HG03175 (cell line): ENCODE measurements around the gene PTGDR2.

Source experiments
- ATAC-seq: cut with Tn5 transposase; IDR thresholded peaks from one replicate; pipeline ENCODE4 v1.9.1; 2021; ENCODE audit warnings: mild to moderate bottlenecking, moderate library complexity; ENCODE audit not compliant: unreplicated experiment

PTGDR2 gene

DNA sequence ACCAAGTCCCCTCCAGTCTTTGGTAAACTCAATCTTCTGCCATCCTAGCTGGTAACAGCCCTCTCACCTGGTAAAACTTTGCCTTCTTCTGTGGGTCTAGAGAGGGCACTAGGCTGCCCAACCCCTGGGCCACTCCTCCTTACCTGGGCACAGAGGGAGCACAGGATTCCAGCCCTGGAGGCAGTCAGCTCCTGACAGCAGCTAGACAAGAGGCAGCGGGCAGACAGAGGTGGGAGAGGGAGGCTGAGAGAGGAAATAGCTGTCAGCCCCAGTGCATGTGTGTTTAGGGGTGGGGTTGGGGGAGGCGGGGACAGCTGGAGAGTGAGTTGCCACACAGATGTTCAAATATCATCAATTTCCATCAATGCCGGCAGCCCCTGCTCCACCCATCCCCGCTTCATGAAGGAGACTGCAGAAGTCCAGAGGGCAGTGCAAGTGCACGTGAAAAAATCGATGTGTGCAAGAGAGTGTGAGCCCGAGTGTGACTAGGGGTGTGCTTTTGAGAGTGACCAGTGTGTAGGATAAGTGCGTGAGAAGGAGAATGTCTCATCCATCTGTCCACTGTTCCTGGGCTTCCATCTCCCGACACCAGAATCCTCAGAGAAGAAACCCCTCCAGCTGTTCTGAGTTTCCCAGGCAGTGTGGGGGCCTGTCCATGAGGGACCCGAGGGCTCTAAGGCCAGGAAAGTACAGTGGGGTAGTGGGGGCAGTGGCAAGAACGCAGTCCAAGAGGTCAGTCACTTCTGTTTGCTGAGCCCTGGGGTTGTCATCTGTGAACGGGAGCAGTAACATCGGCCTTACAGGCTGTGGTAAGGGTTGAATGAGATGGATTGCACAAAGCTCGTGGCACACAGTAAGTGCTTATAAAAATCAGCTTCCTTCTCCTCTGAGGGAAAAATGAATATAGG, at the start of gene PTGDR2:
Gene PTGDR2, minus strand, starts transcription at position 225 of the 908 bp plus-strand sequence. CDS start 2,228 bp downstream, outside the sequence.
- no peak for ATAC-seq

DNA sequence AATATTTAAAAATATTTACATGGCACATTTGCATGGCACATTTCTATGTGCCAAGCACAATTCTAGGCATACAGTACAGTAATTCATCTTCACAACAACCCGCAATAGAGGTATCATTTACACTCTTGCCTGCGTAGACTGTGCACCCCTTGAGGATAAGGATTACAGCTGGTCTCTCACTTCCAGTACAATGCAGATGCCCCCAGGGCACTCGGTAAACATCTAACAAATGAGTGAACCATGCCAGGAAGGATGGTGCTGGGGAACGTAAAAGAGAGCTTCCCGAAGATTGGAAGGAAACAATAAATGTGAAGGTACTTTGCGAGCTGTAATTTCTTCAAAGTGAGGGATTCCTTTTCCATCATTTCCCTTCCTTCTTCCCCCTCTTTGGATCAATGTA, 49.3 kb upstream of the PTGDR2 start:
- ATAC-seq: no peak

DNA sequence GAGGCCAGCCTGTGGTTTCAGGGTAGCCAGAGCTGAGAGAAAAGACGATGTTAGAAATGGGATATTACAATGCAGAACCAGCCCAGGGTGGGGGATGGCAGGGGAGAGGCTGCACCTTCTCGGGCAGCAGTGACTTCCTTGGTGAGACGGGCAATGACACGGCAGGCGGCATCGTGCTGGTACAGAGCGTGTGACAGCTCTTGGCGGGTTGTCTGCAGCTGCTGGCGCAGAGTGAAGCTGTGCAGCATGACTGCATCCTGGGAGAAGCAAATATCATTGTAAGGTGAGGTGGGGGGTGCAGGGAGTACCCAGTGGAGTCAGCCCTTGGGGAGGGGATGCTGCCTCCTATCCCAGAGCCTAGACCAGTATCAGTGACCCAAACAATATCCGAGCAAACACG, 46.9 kb upstream of the PTGDR2 start:
- ATAC-seq: no peak

DNA sequence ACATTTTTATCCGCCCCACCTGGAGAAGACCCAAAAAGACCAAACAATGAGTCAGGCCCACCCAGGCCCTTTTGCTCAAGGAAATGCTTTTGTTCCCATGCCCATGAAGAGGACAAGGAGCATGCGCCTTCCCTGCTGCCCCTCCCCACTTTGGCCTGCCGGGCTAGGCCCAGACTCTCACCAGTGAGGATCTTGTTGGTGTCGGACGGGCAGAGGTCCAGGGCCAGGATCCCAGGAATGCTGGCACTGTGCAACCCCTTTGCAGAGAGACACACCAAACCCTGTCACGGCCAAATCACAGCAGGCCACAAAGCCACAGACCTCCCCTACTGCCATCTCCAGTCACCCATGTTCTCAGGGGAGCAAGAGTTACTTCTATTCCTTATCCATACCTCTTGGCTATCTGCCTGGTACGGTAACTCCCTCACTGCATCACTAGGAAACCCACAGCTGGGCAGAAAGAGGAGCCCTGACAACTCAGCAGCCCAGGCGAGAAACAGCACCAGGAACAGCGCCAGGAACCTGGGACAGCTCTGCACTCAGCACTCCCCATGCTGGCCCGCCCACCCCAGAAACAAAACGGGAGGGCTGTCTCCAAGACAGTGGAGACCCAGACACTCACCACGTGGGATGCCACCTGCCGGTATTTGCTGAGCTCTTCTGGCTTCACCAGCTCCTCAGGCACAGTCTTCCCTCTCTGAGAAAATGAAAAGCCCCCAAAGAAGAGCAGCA, 45.1 kb upstream of the PTGDR2 start:
- no peak for ATAC-seq

DNA sequence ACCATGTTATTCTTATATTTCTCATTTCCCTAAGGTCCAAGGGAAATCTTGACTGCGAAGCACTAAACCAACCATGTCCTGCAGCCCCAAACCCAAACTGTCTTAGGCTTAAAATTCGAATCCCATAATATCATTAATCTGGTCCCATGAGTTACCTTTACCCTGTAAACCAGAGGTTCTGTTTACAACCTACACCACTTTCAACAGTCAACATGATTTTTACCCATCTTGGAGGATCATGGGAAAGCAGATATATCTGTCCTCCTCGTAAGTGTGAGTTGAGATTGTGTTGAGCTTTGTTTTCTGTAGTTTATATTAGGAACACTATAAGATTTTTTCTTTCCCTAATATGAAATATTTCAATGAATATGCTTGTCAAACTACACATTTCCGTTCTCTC, 44.2 kb upstream of the PTGDR2 start:
- ATAC-seq: no peak

DNA sequence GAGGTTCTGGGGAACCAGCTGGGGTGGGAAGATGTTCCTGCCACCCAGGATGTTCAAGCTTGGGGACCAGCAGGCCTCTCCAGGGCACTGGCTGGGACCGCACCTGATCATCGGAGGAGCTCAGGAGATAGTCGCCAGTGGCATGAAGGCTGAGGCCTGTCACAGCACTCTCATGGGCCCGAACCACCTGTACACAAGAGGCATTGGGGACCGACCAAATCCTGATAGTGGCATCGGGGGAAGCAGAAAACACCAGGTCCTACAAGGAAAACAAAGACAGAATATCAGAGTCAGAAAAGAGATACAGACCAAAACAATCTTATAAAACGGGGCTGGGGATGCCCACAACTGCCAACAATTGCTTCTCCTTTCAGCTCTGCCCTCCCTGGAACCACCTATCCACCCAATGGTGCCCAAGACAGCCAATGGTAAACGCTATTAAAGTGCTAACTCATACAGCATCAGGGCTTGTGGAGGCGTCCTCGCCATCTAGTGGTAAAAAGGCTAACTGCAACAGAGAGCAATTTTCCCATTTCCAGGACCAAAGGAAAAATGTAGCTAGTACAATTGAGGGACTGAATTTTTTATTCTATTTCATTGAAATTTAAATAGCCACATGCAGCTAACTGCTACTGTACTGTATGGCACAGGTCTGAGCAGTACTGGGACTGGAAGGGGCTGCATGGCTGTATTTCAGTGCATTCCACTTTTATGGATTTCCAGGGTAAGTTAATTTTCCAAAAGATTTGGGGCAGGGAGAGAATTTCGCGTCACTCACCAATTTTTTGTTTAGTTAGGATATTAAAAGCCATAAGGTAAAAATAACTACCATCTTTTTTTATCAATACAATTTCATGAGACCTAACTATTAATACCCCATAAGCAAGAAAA, 43.5 kb upstream of the PTGDR2 start:
- ATAC-seq: peak; percentile 64

DNA sequence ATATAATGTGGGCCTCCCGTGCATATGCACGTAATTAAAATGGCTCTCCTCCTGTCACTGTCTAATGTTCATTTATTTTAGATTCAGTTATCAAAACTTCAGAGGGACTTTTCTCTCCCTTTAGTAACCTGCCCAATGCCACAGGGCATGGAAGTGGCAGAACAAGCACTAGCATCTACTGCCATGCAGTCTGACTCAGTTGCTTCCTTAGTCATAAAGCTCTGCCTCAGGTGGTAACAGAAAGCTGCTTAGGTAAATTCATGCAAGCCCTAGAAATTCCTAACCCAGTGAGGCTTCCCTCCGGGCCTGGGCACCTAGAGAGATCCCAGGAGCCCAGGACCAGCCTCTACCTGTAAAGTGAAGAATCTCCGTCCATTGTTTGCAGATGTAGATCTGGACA, 41.7 kb upstream of the PTGDR2 start:
- ATAC-seq: no peak

DNA sequence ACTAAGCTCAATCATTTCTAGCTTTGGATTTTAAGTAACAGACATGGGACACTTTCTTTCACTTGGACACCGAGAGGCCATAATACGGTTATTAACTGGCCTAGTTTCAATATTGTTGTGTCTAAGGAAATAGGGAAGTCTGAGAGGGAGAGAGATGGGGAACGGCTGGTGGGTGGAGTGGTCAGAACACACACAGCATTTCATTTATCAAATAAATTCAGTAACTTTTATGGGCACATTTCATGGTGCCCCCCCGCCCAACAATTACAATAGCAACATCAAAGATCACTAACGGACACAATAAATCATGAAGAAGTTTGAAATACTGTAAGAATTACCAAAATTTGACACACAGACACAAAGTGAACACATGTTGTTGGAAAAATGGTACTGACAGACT, 39.9 kb upstream of the PTGDR2 start:
- no peak for ATAC-seq

DNA sequence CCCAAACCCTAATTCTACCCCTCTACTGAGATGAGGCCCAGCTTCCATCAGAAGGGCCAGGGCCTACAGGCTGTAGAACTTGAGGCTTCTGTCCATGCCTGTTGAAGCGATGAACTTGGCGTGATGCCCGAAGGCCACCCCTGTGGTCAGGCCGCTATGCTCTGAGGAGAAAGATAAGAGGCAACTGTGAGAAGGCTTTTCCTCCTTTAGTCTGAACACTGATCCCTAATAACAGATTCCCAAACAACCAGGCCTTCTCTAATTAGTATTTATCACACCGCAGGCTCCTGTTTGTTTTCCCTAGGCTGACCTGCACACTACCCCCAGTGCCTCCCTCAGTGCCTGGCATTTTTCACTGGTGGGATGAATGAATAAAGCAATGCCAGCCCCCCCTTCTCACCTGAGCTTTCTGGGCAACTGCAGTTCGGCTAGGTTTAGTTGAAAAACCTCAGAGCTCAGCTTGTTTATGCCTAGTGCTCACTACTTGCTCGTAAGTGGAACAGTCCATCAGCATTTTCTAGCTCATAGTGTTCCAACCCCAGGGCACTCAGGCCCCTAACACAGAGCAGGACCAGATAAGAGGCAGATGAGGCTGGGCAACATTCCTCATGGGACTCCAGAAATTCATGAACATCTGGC, 35.5 kb upstream of the PTGDR2 start:
- no peak for ATAC-seq

DNA sequence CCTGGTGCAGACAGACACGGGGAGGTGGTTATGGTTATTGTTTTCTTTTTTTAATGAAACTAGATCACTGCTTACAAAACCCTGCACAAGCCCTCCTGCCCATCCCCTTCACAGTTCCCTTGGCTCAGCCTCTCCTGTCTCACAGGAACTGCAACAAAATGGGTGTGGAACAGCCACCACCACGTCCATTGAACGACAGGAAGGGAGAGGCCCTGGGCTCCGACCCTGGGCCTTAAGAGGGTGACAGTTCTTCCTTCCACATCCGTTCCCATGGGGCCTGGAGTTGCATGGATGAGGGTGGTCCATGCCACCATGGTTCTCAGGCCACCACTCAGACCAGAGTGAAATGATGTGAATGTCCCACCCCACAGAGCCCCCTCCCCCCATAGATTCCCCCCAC, 34.9 kb upstream of the PTGDR2 start:
- ATAC-seq: no peak

DNA sequence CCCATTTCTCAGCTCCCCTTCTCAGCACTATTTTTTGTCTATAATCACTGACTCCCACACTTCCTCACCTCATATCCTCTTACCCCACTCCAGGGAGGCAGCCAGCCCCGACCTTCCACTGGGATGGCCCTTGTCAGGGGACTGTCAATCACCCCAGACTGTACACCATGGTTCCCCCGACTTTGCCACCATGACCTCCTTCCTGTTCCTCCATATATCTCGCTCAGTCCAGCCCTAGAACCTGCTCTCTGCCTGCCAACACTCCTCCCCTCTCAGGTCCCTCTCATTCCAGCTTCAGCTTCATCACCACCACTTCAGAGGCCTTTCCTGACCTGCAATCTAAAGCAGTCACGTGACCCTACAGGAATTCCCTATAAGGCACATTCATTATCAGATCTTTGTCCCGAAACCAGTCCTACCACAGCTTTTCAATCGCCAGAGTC, 34.1 kb upstream of the PTGDR2 start:
- no peak for ATAC-seq

DNA sequence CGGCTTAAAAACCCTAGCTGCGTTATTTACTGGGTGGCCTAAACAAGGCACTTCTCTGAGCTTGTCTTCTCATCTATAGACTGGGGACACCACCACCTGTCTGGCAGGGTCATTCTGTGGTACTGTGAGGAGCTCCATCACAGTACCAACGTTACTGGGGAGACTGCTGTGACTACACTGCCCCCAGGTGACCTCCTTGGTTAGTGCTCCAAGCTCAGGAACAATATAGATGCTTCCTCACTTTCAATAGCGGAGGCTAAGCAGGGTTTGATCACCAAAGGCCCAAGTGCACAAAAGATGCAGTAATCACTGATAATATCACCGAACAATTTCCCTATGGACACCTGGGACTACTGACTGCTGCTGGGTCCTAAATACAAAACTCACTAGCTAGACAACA, 31.8 kb upstream of the PTGDR2 start:
- ATAC-seq: no peak

DNA sequence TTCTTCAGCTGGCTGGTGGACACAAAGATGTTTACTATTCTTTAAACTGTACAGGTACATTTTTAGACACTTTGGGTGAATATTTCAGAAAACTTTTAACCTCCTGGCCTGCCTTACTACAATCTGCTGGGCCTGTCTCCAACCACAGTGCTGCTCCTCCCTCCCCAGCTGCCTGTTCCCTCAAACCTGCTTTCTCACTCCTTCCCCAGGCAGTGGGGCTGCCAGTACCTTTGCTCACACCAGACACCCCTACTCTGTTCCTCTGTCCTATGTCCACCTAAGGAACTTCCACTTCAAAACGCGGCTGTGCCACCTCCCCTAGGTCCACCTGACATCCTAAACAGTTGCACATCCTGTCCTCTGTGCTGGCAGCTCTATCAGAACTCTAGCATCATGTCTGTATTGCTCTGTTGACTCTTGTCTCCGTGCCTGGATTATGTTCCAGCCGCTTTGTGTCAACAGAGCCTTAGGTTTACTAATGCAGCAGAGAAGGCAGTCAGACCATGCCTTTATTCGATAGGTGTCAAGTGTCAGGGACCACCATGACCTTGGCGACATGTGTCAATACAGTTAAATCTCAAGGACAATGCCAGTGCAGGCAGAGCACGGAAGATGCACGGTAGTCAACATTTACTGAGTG, 25.0 kb upstream of the PTGDR2 start:
- no peak for ATAC-seq

DNA sequence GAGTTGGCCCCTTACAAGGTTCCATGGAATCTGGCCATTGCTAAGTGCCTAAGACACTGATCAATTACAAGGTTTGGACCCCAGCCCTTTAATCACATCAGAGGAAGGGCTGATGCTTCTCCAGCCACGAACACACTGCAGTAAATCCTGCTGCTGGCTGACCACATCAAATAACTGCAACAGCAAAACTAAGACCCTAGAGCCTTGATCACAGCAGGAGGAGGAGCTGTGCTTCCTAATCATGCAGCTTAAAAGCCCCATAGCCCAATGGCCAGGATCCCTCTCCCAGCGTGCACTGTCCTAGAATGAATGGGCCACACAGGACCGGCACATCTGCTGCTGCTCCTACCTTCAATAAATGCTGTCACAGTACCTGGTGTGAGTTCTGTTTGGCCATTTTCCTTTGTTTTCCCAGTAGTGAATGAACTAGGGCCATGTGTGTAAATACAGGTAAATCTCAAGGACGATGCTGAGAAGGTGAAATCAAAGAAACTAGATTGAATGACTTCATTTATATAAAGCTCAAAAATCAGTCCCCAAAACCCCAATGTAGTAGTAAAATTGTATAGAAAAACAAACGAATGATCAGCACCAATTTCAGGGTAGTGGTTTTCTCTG, 24.3 kb upstream of the PTGDR2 start:
- no peak for ATAC-seq

DNA sequence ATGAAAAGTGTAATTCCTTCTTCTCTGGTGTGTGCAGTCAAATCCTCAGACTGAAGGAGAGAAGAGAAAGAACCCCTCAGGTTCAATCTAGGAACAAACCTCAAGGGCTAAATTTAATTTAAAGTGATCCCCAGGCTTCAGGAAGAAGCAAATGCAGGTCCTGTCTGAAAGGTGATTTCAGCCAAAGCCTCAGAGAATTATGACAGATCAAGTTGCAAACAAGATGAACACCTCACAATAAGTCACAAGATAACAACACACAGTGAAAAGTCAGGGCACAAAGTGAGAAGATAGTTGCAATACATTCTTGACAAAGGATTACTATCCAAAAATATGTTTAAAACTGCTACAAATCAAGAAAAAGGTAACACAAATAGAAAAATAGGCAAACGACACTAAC, 23.4 kb upstream of the PTGDR2 start:
- no peak for ATAC-seq

DNA sequence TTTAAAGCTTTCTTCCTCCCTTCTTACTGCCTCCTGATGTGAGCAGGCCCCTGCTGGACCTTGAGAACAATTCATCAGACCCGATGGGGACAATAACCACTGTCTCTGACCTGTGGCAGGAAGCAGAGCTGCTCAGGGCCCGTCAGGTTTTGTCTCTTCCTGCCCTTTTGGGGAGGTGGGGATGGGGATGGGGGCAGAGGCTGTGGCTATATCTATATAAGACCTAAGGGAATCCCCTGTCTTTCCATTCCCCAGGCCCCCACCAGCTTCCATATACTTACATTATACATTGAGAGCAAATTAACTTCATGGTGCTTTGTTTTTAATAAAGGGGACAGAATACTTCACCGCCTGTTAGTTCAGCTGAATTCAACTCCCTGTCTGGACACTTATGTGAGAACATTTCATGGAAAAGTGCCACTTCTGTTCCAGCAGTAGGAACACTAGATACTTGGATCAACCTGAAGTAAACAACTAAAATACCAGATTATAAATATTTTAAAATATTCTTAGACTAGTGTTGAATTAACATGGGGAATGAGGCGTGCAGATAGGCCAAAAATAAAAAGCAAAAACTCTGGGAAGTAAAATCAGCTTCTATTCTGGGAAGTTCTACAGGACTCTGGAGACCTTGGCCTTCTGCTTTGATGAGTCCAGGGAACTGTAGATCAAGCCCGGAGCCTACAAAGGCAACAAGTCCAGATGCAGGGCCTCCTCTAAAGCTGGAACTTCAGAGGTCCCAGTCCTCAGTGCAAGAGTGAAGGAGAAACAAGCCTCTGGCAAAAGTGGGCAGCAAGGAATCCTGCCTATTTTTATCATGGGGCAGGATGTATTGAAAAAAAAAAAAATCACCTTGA, 22.7 kb upstream of the PTGDR2 start:
- ATAC-seq: no peak

DNA sequence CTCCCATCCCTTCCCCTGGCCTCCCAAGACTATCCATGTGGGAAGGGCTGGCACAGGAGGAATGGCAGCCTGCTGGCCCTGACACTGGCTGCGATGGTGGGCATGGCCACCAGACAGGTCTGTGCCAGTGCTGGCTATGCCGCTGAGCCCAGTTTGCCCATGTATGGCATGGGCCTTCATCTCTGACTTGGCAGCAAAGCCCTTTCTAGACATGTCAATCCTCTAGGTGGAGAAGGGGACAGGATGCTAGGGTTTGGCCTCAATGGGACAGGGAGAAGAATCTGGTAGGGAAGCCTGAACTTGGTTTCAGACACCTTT, 20.4 kb upstream of the PTGDR2 start:
- no peak for ATAC-seq

DNA sequence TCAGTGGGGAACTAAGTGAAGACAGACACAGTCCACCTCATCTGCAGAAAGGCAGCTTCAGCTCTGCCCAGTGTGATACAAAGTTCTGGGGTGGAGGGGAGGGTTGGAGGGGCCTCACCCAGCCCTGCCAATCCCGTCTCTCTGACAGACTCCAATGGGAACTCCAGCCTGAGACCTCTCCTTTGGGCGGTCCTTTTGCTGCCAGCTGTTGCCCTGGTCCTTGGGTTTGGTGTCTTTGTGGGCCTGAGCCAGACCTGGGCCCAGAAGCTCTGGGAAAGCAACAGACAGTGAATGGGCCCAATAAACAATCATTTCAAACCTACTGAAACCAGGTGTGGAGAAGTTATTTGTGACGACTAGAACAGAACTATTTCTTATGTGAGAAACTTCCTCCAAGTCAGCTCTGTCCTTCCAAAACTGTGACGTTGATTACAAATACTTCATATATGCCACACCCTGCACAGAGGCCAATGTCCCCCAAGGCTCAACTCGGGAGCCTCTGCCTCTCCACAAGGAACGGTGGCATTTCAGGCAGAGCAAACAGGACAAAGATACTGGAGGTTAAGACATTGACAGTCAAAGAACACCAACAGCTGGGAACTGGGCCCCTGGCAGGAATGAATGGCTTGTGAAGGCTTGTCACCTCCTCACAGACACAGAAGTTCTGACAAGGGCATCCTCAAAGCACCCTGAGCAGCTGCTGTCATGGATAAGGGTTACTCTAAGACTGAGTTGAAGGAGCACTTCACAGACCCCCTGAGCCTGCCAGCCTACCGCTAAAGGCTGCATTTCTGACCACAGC, 19.8 kb upstream of the PTGDR2 start:
- ATAC-seq: no peak
